ENCODE results near the gene PCSK6. TPM values are rescaled to one million over a fixed set of nuclear protein-coding genes. Genes with fewer than 3 reads are reported as not detected.
"Not testable (repeated sequence)": the region's sequence is repeated elsewhere in the genome, so short reads cannot be mapped to it uniquely, and the experiment has no call there.

Gene PCSK6
- total RNA-seq, 1 donor = 0.72 TPM

DNA sequence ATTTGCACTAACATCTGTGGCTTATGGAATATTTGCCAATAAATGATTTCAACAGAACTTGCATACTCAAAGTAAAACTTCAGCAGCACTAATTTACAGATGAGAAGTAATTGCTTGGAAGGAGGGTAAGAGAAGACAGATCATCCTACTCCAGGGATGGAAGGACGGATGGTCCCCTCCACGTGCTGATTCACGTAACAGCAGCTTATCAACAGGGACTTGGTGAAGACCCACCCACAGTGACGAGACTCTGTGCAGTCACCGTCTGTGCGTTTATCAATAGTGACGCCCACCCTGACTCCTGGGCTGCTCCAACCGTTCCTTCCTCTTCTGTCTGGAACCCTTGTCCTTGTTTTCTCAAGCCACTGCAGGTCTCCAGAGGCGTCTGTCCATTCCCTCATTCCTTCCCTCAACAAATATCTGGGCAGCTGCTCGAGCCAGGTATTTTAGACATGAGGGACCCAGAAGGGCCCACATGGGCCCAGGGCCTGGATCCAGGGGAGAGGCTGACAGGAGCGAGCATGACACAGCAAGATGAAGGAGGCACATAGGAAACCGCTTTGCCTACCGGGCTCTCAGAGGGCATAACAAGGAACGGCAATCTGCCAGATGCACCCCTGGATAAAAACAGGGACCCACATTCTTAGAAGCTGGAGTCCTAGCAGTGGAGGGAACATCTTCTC lies 33.3 kb downstream of the PCSK6 start:
- Histone ChIP-seq H2AFZ (ENCODE audit: low read length) (no peak overlapping the region), H3K27me3 (ENCODE audit: insufficient read depth, low read length) (peaks cover 3% of the 10 kb centered on the region), H4K20me1 (ENCODE audit: insufficient read depth, low read length) (no peaks in the 10 kb centered on the region), H3K9me3 (ENCODE audit: low read depth, low read length) (no peaks in the 10 kb centered on the region), H3K4me2 (ENCODE audit: insufficient read depth, low read length) (no peak overlapping the region), H3K27ac (ENCODE audit: low read depth, low read length) (no peak overlapping the region), H3K36me3 (ENCODE audit: insufficient read depth, low read length) (no peaks in the 10 kb centered on the region), H3K4me1 (ENCODE audit: insufficient read depth, low read length) (no peaks in the 10 kb centered on the region), H3K4me3 (ENCODE audit: insufficient read depth, low read length) (no peak overlapping the region), H3K79me2 (ENCODE audit: insufficient read depth, low read length) (no peaks in the 10 kb centered on the region)
- DNase-seq (ENCODE audit: insufficient read length, low spot score, missing footprints) = no peak
- TF ChIP-seq, protein P1, sequence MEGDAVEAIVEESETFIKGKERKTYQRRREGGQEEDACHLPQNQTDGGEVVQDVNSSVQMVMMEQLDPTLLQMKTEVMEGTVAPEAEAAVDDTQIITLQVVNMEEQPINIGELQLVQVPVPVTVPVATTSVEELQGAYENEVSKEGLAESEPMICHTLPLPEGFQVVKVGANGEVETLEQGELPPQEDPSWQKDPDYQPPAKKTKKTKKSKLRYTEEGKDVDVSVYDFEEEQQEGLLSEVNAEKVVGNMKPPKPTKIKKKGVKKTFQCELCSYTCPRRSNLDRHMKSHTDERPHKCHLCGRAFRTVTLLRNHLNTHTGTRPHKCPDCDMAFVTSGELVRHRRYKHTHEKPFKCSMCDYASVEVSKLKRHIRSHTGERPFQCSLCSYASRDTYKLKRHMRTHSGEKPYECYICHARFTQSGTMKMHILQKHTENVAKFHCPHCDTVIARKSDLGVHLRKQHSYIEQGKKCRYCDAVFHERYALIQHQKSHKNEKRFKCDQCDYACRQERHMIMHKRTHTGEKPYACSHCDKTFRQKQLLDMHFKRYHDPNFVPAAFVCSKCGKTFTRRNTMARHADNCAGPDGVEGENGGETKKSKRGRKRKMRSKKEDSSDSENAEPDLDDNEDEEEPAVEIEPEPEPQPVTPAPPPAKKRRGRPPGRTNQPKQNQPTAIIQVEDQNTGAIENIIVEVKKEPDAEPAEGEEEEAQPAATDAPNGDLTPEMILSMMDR (IDR thresholded peaks at IDR 0.05; ENCODE audit: extremely low read depth, low read depth, low read length) = no peak

DNA sequence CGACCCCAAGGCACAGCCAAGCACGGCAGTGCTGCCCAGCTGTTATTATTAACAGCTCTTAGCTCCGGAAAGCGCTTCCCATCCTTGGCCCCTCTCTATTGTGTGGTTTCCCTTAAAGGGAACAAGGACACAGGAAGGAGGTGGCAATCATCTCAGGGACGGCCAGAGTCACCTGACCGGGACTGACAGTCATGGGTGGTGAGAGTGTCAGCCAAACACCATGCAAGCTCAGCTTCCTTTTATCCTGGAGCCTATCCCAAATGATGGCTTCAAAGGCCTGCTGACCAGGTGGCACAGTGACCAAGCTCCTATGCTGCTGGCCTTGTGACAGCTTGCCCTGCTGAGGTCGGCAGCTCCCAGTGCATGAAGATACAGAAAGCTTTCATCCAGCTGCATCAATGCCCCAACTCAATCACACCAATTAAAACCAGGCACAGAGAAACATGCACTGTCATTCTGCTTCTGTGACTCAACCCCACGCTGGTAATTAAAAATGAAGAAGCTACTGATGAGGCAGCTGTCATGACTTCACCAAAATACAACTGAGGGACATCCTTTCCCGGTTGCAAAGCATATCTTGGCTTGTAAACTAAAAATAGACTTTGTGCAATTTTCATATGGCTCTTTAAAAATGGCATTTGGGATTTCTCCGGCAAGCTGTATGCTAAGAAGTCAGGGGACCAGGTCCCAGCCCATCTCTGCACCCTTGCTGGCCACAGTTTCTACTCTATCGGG lies 34.0 kb downstream of the PCSK6 start:
- TF ChIP-seq, protein P1 (IDR thresholded peaks at IDR 0.05; ENCODE audit: extremely low read depth, low read depth, low read length) = no peak
- no peak overlapping the region for H3K4me3 ChIP-seq (ENCODE audit: insufficient read depth, low read length)

DNA sequence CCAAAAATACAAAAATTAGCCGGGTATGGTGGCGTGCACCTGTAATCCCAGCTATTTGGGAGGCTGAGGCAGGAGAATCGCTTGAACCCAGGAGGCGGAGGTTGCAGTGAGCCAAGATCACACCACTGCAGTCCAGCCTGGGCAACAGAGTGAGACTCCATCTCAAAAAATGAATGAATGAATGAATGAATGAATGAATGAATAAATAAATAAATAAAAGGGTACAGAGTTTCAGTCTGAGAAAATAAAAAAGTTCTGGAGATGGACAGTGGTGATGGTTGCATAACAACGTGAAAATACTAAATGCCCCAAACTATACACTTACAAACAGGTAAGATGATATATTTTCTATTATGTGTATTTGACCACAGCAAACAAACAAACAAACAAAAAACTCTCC lies 34.7 kb downstream of the PCSK6 start:
- not testable (repeated sequence) for H4K20me1 ChIP-seq (ENCODE audit: insufficient read depth, low read length); H3K4me2 ChIP-seq (ENCODE audit: insufficient read depth, low read length); H3K79me2 ChIP-seq (ENCODE audit: insufficient read depth, low read length); H3K9me3 ChIP-seq (ENCODE audit: low read depth, low read length); H3K27ac ChIP-seq (ENCODE audit: low read depth, low read length); H3K27me3 ChIP-seq (ENCODE audit: insufficient read depth, low read length); H3K4me3 ChIP-seq (ENCODE audit: insufficient read depth, low read length); H3K36me3 ChIP-seq (ENCODE audit: insufficient read depth, low read length); DNase-seq (ENCODE audit: insufficient read length, low spot score, missing footprints); H2AFZ ChIP-seq (ENCODE audit: low read length); H3K4me1 ChIP-seq (ENCODE audit: insufficient read depth, low read length)

More for the DNA sequence above, 34.0 kb downstream of the PCSK6 start:
- Histone ChIP-seq H3K36me3 (ENCODE audit: insufficient read depth, low read length) (no peaks in the 10 kb centered on the region), H3K9me3 (ENCODE audit: low read depth, low read length) (no peaks in the 10 kb centered on the region), H3K27ac (ENCODE audit: low read depth, low read length) (no peak overlapping the region), H3K4me2 (ENCODE audit: insufficient read depth, low read length) (no peak overlapping the region), H3K27me3 (ENCODE audit: insufficient read depth, low read length) (no peaks in the 10 kb centered on the region), H4K20me1 (ENCODE audit: insufficient read depth, low read length) (no peaks in the 10 kb centered on the region), H3K79me2 (ENCODE audit: insufficient read depth, low read length) (no peaks in the 10 kb centered on the region), H2AFZ (ENCODE audit: low read length) (no peak overlapping the region), H3K4me1 (ENCODE audit: insufficient read depth, low read length) (no peaks in the 10 kb centered on the region)
- no peak for DNase-seq (ENCODE audit: insufficient read length, low spot score, missing footprints)

DNA sequence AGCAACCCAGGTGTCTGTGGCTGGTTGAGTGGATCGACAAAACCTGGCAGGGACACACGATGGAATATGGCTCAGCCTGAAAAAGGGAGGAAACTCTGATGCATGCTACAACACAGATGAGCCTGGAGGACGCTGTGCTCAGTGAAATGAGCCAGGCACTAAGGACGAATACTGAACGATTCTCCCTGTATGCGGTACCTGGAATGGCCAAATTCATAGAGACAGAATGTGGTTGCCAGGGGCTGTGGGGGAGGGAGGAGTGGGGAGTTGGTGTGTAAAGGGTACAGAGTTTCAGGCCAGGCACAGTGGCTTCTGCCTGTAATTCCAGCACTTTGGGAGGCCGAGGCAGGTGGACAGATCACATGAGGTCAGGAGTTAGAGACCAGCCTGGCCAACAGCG lies 35.1 kb downstream of the PCSK6 start:
- Histone ChIP-seq H3K27ac (ENCODE audit: low read depth, low read length) (no peak overlapping the region), H2AFZ (ENCODE audit: low read length) (no peak overlapping the region), H3K4me2 (ENCODE audit: insufficient read depth, low read length) (no peak overlapping the region), H3K4me3 (ENCODE audit: insufficient read depth, low read length) (no peak overlapping the region), H3K27me3 (ENCODE audit: insufficient read depth, low read length) (no peaks in the 10 kb centered on the region), H3K36me3 (ENCODE audit: insufficient read depth, low read length) (no peaks in the 10 kb centered on the region), H3K4me1 (ENCODE audit: insufficient read depth, low read length) (no peaks in the 10 kb centered on the region), H3K9me3 (ENCODE audit: low read depth, low read length) (no peaks in the 10 kb centered on the region), H3K79me2 (ENCODE audit: insufficient read depth, low read length) (no peaks in the 10 kb centered on the region), H4K20me1 (ENCODE audit: insufficient read depth, low read length) (no peaks in the 10 kb centered on the region)
- TF ChIP-seq, protein P1 (IDR thresholded peaks at IDR 0.05; ENCODE audit: extremely low read depth, low read depth, low read length) = no peak
- DNase-seq (ENCODE audit: insufficient read length, low spot score, missing footprints) = no peak

Measured in osteoblast (primary cell).